Measurements from ENCODE around the gene TTLL12.

TTLL12 gene

GRCh38 chr22:43156413-43156812 lies 30.5 kb downstream of the TTLL12 start:
- Histone ChIP-seq H4K20me1 (ENCODE audit: insufficient read depth, low read length) (no peaks in the 10 kb centered on the region), H3K4me1 (ENCODE audit: low read length) (no peaks in the 10 kb centered on the region), H3F3A (ENCODE audit: insufficient read depth, low read length) (no peaks in the 10 kb centered on the region), H3K36me3 (replicated peaks; ENCODE audit: insufficient read depth, low read length) (no peaks in the 10 kb centered on the region), H3K4me3 (ENCODE audit: low read length) (no peak overlapping the region), H3K9me3 (replicated peaks; ENCODE audit: insufficient read depth, low read length) (no peaks in the 10 kb centered on the region), H3K27me3 (replicated peaks; ENCODE audit: insufficient read depth, low read length) (no peaks in the 10 kb centered on the region), H3K9ac (ENCODE audit: low read length) (no peak overlapping the region), H2AFZ (ENCODE audit: low read length) (no peak overlapping the region), H3K9me2 (replicated peaks; ENCODE audit: insufficient read depth, low read length) (no peaks in the 10 kb centered on the region), H3K4me2 (ENCODE audit: low read depth, low read length) (no peak overlapping the region), H3K79me2 (ENCODE audit: low read length) (peaks cover 4% of the 10 kb centered on the region), H3K27ac (ENCODE audit: low read length) (no peak overlapping the region)
- TF ChIP-seq EZH2phosphoT487 (IDR thresholded peaks at IDR 0.05; ENCODE audit: low read length) (no peak), EZH2 (optimal IDR thresholded peaks at IDR 0.05; ENCODE audit: low read depth, low read length) (no peak), CTCF (IDR thresholded peaks at IDR 0.05; ENCODE audit: low read length) (no peak)
- no peak for DNase-seq

- H3K79me2 ChIP-seq (ENCODE audit: low read length) = peaks cover 4% of the 10 kb centered on the region
- no peaks in the 10 kb centered on the region for H4K20me1 ChIP-seq (ENCODE audit: insufficient read depth, low read length)
- H3K27ac ChIP-seq (ENCODE audit: low read length) = no peak overlapping the region
- no peak overlapping the region for H3K4me3 ChIP-seq (ENCODE audit: low read length)
- H3K4me2 ChIP-seq (ENCODE audit: low read depth, low read length) = no peak overlapping the region
- no peaks in the 10 kb centered on the region for H3K36me3 ChIP-seq (replicated peaks; ENCODE audit: insufficient read depth, low read length)
- H3K27me3 ChIP-seq (replicated peaks; ENCODE audit: insufficient read depth, low read length) = no peaks in the 10 kb centered on the region
- H3K9me2 ChIP-seq (replicated peaks; ENCODE audit: insufficient read depth, low read length) = no peaks in the 10 kb centered on the region
- no peak for DNase-seq
- no peaks in the 10 kb centered on the region for H3F3A ChIP-seq (ENCODE audit: insufficient read depth, low read length)
- H3K4me1 ChIP-seq (ENCODE audit: low read length) = 0 out of 2 replicates have a peak, but pooled peaks cover 3% of the 10 kb centered on the region
- no peaks in the 10 kb centered on the region for H3K9me3 ChIP-seq (replicated peaks; ENCODE audit: insufficient read depth, low read length)
- no peak overlapping the region for H2AFZ ChIP-seq (ENCODE audit: low read length)
- TF ChIP-seq EZH2 (optimal IDR thresholded peaks at IDR 0.05; ENCODE audit: low read depth, low read length) (no peak), CTCF (IDR thresholded peaks at IDR 0.05; ENCODE audit: low read length) (no peak)
- no peak overlapping the region for H3K9ac ChIP-seq (ENCODE audit: low read length)
Measured at GRCh38 chr22:43155789-43156188, 31.1 kb downstream of the TTLL12 start.

- Histone ChIP-seq H3K9me3 (replicated peaks; ENCODE audit: insufficient read depth, low read length) (no peaks in the 10 kb centered on the region), H3K4me1 (ENCODE audit: low read length) (0 out of 2 replicates have a peak, but pooled peaks cover 3% of the 10 kb centered on the region), H3F3A (ENCODE audit: insufficient read depth, low read length) (no peaks in the 10 kb centered on the region), H2AFZ (ENCODE audit: low read length) (no peak overlapping the region), H3K27me3 (replicated peaks; ENCODE audit: insufficient read depth, low read length) (no peaks in the 10 kb centered on the region), H3K9ac (ENCODE audit: low read length) (no peak overlapping the region), H3K4me2 (ENCODE audit: low read depth, low read length) (no peak overlapping the region), H3K4me3 (ENCODE audit: low read length) (no peak overlapping the region), H4K20me1 (ENCODE audit: insufficient read depth, low read length) (no peaks in the 10 kb centered on the region), H3K79me2 (ENCODE audit: low read length) (peaks cover 4% of the 10 kb centered on the region), H3K27ac (ENCODE audit: low read length) (no peak overlapping the region), H3K36me3 (replicated peaks; ENCODE audit: insufficient read depth, low read length) (no peaks in the 10 kb centered on the region), H3K9me2 (replicated peaks; ENCODE audit: insufficient read depth, low read length) (no peaks in the 10 kb centered on the region)
- no peak for DNase-seq
- TF ChIP-seq EZH2phosphoT487 (IDR thresholded peaks at IDR 0.05; ENCODE audit: low read length) (no peak), EZH2 (optimal IDR thresholded peaks at IDR 0.05; ENCODE audit: low read depth, low read length) (no peak), CTCF (IDR thresholded peaks at IDR 0.05; ENCODE audit: low read length) (no peak)
Measured at GRCh38 chr22:43154887-43155536, 31.9 kb downstream of the TTLL12 start.
